DOHH2 (cell line): Measurements from ENCODE around the gene DLAT.
"Not testable (repeated sequence)": the region's sequence is repeated elsewhere in the genome, so short reads cannot be mapped to it uniquely, and the experiment has no call there.

Source experiments
- H3F3A ChIP-seq: fragments of 200-600 bp; sonication (generic), shearing (Covaris generic); 2 replicates; pipeline ENCODE4 v1.6.0; 2016; ENCODE audit warnings: antibody characterized with exemption, mild to moderate bottlenecking; ENCODE audit not compliant: control insufficient read depth, insufficient read depth
- H3K27ac ChIP-seq: fragments of 200-600 bp; sonication (generic); 2 replicates; pipeline ENCODE4 v1.5.1; 2014; ENCODE audit warnings: low read depth, mild to moderate bottlenecking, low read length, moderate library complexity
- H3K27me3 ChIP-seq: fragments of 200-600 bp; sonication (generic); 2 replicates; pipeline ENCODE4 v1.6.1; 2014; ENCODE audit warnings: mild to moderate bottlenecking, low read length, mixed read lengths; ENCODE audit not compliant: control insufficient read depth
- H3K36me3 ChIP-seq: fragments of 200-600 bp; sonication (generic); 2 replicates; pipeline ENCODE4 v1.6.1; 2014; ENCODE audit warnings: mild to moderate bottlenecking, low read length, moderate library complexity, mixed read lengths; ENCODE audit not compliant: control insufficient read depth
- H3K4me1 ChIP-seq: fragments of 200-600 bp; sonication (generic); 2 replicates; pipeline ENCODE4 v1.6.1; 2014; ENCODE audit warnings: mild to moderate bottlenecking, low read length, mixed read lengths; ENCODE audit not compliant: control insufficient read depth
- H3K4me2 ChIP-seq: fragments of 200-600 bp; sonication (generic); 2 replicates; pipeline ENCODE4 v1.6.0; 2014; ENCODE audit warnings: mild to moderate bottlenecking, low read length, moderate library complexity
- H3K4me3 ChIP-seq: fragments of 200-600 bp; sonication (generic); 2 replicates; pipeline ENCODE4 v1.5.1; 2014; ENCODE audit warnings: mild to moderate bottlenecking, low read length, mixed read lengths
- H3K79me2 ChIP-seq: fragments of 200-600 bp; sonication (generic); 2 replicates; pipeline ENCODE4 v1.6.1; 2014; ENCODE audit warnings: mild to moderate bottlenecking, low read length, mixed read lengths; ENCODE audit not compliant: control insufficient read depth
- H3K9me2 ChIP-seq: fragments of 200-600 bp; sonication (generic); replicated peaks from 2 replicates; pipeline ENCODE4 v1.6.1; 2014; ENCODE audit warnings: mild to moderate bottlenecking, low read length, mixed read lengths; ENCODE audit not compliant: control insufficient read depth
- H3K9me3 ChIP-seq: fragments of 200-600 bp; sonication (generic); 2 replicates; pipeline ENCODE4 v1.6.1; 2014; ENCODE audit warnings: antibody characterized with exemption, low read length, mixed read lengths; ENCODE audit not compliant: control insufficient read depth, insufficient read depth
- H4K20me1 ChIP-seq: fragments of 200-600 bp; sonication (generic); 2 replicates; pipeline ENCODE4 v1.6.0; 2014; ENCODE audit warnings: low read depth, mild to moderate bottlenecking, antibody characterized with exemption, low read length, moderate library complexity; ENCODE audit not compliant: control insufficient read depth, insufficient read depth
- EZH2phosphoT487 ChIP-seq: fragments of 200-600 bp; sonication (generic); IDR thresholded peaks from 2 replicates; pipeline ENCODE4 v1.6.1; 2017; ENCODE audit warnings: borderline replicate concordance, mild to moderate bottlenecking, antibody characterized with exemption, low read length, moderate library complexity, mixed read lengths
- TF ChIP-seq, protein P1 (sequence below): fragments of 200-600 bp; sonication (generic); IDR thresholded peaks from one replicate; pipeline ENCODE4 v1.5.1; 2014; ENCODE audit warnings: antibody characterized with exemption, mild to moderate bottlenecking, low read depth, low read length; ENCODE audit not compliant: poor library complexity, severe bottlenecking

Gene DLAT

DNA sequence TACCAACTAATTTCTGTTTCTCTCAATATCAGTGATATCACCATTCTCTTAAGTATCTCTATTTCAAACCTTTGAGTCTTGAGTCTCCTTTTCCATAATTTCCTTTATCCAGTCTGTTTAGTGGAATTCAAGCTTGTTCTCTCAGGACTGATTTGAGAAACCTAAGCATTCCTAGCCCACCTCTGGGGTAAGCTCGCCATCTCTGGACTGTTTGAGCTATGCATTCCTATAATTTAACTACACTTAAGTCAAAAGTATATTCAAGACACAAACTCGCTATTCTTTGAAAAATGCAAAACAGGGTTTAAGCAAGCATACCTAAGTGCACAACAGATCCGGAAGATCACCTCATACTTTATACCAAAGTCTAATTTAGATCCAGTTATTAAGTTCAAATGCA lies 2.1 kb upstream of the DLAT start:
- H3K4me3 ChIP-seq, result peak overlapping the region; percentile 95
- no peaks in the 10 kb centered on the region for H3K9me2 ChIP-seq
- peaks cover 37% of the 10 kb centered on the region for H3K79me2 ChIP-seq
- H3K36me3 ChIP-seq, result peaks cover 21% of the 10 kb centered on the region
- H3K27me3 ChIP-seq, result no peaks in the 10 kb centered on the region
- H3K4me1 ChIP-seq, result peaks cover 25% of the 10 kb centered on the region
- peak overlapping the region; percentile 94 for H3K27ac ChIP-seq
- peak overlapping the region; percentile 92 for H3K4me2 ChIP-seq
- TF ChIP-seq, protein P1, sequence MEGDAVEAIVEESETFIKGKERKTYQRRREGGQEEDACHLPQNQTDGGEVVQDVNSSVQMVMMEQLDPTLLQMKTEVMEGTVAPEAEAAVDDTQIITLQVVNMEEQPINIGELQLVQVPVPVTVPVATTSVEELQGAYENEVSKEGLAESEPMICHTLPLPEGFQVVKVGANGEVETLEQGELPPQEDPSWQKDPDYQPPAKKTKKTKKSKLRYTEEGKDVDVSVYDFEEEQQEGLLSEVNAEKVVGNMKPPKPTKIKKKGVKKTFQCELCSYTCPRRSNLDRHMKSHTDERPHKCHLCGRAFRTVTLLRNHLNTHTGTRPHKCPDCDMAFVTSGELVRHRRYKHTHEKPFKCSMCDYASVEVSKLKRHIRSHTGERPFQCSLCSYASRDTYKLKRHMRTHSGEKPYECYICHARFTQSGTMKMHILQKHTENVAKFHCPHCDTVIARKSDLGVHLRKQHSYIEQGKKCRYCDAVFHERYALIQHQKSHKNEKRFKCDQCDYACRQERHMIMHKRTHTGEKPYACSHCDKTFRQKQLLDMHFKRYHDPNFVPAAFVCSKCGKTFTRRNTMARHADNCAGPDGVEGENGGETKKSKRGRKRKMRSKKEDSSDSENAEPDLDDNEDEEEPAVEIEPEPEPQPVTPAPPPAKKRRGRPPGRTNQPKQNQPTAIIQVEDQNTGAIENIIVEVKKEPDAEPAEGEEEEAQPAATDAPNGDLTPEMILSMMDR, result peak; percentile 33
- no peak for TF ChIP-seq EZH2phosphoT487
- H3K9me3 ChIP-seq, result no peaks in the 10 kb centered on the region
- peaks cover 11% of the 10 kb centered on the region for H3F3A ChIP-seq
- H4K20me1 ChIP-seq, result no peaks in the 10 kb centered on the region

DNA sequence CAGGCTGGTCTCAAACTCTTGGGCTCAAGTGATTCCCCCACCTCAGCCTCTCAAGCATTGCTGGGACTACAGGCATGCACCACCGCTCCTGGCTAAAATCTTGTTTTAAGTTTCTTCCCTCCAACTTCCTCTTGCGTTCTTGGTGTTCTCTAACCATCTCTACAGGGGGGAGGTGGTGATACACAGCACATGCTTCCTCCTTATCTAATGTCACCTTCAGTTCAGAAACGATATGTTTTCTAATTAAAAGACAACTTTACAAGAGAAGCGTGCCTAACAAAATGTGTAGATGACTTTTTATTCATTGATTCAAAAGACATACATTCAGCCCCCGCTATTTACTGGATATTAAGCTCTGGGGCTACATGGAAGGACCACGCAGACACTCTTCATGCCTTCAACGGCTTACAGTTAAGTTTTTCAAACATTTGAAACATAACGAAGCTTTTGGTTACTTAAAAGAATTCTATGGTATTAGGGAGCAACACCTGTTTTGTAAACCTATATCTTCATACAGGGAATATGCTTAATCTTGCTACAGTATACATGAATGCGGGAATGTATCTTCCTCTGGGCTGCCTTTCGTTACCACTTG lies 933 bp upstream of the DLAT start:
- Histone ChIP-seq H3K9me2 (no peaks in the 10 kb centered on the region), H3K27me3 (no peaks in the 10 kb centered on the region), H3K4me1 (peaks cover 25% of the 10 kb centered on the region), H3K4me2 (peak overlapping the region; percentile 92), H3K36me3 (peaks cover 33% of the 10 kb centered on the region), H3K9me3 (no peaks in the 10 kb centered on the region), H3K27ac (peak overlapping the region; percentile 94), H3F3A (peaks cover 11% of the 10 kb centered on the region), H3K79me2 (peaks cover 47% of the 10 kb centered on the region), H3K4me3 (peak overlapping the region; percentile 95), H4K20me1 (no peaks in the 10 kb centered on the region)
- no peak for TF ChIP-seq EZH2phosphoT487
- TF ChIP-seq, protein P1, result no peak

DNA sequence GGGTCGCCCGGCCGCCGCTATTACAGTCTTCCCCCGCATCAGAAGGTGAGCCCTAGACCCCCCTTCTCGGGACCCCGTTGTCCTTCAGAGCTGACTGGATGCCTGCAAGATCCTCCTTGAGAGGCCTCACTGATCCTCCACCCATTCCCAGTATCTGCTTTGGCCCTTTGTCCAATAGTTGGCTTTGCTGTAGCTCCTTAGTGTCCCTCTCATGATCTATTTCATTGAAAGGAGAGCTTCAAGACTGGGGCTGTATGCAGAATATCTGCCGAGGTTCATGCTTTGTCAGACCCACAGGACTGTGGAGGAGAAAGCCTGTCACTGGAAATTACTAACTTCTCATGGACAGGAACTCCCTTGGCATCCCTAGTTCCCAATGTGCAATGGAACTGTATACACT lies 499 bp downstream of the DLAT start:
- H3K36me3 ChIP-seq, result peaks cover 47% of the 10 kb centered on the region
- no peak for TF ChIP-seq EZH2phosphoT487
- TF ChIP-seq, protein P1, result no peak
- H3K4me2 ChIP-seq, result peak overlapping the region; percentile 92
- H3F3A ChIP-seq, result peaks cover 9% of the 10 kb centered on the region
- H4K20me1 ChIP-seq, result no peaks in the 10 kb centered on the region
- peaks cover 22% of the 10 kb centered on the region for H3K4me1 ChIP-seq
- H3K9me3 ChIP-seq, result no peaks in the 10 kb centered on the region
- peak overlapping the region; percentile 94 for H3K27ac ChIP-seq
- H3K9me2 ChIP-seq, result no peaks in the 10 kb centered on the region
- peak overlapping the region; percentile 95 for H3K4me3 ChIP-seq
- H3K27me3 ChIP-seq, result no peaks in the 10 kb centered on the region
- peaks cover 59% of the 10 kb centered on the region for H3K79me2 ChIP-seq

DNA sequence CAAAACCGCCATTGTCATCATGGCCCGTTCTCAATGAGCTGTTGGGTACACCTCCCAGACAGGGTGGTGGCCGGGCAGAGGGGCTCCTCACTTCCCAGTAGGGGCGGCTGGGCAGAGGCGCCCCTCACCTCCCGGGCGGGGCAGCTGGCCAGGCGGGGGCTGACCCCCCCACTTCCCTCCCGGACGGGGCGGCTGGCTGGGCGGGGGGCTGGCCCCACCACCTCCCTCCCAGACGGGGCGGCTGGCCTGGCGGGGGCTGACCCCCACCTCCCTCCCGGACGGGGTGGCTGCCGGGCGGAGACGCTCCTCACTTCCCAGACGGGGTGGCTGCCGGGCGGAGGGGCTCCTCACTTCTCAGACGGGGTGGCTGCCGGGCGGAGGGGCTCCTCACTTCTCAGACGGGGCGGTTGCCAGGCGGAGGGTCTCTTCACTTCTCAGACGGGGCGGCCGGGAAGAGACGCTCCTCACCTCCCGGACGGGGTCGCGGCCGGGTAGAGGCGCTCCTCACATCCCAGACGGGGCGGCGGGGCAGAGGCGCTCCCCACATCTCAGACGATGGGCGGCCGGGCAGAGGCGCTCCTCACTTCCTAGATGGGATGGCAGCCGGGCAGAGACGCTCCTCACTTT lies 1.7 kb downstream of the DLAT start:
- not testable (repeated sequence) for H3K9me2 ChIP-seq, H4K20me1 ChIP-seq, H3K4me3 ChIP-seq, H3K27me3 ChIP-seq, H3K4me2 ChIP-seq, H3K27ac ChIP-seq, H3F3A ChIP-seq, H3K9me3 ChIP-seq
- Histone ChIP-seq H3K79me2 (peaks cover 63% of the 10 kb centered on the region), H3K4me1 (peaks cover 22% of the 10 kb centered on the region), H3K36me3 (peaks cover 59% of the 10 kb centered on the region)
